Fibroblast of pulmonary artery (primary cell): ENCODE results near the gene CACNG6.

Source experiments
- DNase-seq: peaks from one replicate; pipeline ENCODE4 v3.0.0-alpha.2; 2010; ENCODE audit warnings: low read depth
- H3K4me3 ChIP-seq: replicated peaks from 2 replicates; pipeline ENCODE4 v1.5.1; 2011; ENCODE audit warnings: low read depth, mild to moderate bottlenecking, control low read depth, low read length, moderate library complexity
- TF ChIP-seq, protein P1 (sequence below): IDR thresholded peaks from 2 replicates; pipeline ENCODE4 v1.5.1; 2011; ENCODE audit warnings: mild to moderate bottlenecking, control low read depth, low read length, inconsistent platforms; ENCODE audit errors: missing control alignments

The CACNG6 gene

DNA sequence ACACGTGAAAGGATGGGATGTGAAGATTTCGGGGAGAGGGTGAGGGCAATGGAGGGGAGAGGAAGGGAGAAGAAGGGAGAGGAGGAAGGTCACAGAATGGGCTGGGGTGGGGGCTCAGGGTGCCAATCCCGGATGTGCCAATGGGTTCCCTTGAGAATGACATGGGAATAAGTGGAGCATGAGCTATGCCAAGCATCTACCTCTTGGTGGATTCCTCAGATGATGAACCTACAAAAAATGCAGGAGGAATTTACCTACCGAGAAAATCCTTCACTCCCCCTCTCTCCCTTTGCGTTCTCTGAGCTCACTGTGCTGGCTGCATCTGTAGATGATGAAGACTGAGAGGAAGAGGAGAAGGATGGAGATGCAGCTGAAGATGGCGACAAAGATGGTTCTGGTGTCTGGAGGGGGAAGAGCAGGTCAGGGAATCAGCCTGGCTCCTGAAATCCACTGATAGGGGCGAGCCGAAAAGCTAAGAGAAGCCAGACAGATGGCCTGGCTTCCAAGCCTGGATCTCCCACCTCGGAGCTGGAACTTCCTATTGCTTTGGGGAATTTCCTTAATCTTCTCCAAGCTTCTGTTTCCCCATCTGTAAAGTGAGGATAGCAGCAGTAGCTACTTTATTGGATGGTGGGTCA, 50.7 kb downstream of the CACNG6 start:
- DNase-seq, result no peak

DNA sequence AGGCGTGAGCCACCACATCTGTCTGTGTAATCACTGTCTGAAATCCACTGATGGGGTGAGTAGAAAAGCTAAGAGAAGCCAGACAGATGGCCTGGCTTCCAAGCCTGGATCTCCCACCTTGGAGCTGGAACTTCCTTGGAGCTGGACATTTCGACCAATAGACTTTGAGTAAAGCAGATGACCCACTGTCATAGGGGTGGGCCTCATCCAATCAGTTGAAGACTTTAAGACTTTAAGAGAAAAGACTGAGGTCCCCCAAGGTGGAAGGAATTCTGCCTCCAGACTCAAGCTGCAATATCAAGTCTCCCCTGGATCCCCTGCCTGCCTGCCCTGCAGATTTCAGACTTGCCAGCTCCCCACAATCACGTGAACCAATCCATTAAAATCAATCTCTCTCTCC, 51.6 kb downstream of the CACNG6 start:
- TF ChIP-seq, protein P1, sequence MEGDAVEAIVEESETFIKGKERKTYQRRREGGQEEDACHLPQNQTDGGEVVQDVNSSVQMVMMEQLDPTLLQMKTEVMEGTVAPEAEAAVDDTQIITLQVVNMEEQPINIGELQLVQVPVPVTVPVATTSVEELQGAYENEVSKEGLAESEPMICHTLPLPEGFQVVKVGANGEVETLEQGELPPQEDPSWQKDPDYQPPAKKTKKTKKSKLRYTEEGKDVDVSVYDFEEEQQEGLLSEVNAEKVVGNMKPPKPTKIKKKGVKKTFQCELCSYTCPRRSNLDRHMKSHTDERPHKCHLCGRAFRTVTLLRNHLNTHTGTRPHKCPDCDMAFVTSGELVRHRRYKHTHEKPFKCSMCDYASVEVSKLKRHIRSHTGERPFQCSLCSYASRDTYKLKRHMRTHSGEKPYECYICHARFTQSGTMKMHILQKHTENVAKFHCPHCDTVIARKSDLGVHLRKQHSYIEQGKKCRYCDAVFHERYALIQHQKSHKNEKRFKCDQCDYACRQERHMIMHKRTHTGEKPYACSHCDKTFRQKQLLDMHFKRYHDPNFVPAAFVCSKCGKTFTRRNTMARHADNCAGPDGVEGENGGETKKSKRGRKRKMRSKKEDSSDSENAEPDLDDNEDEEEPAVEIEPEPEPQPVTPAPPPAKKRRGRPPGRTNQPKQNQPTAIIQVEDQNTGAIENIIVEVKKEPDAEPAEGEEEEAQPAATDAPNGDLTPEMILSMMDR, result no peak
- H3K4me3 ChIP-seq, result no peak overlapping the region
- no peak for DNase-seq

More for the DNA sequence above, 50.7 kb downstream of the CACNG6 start:
- TF ChIP-seq, protein P1, result no peak
- H3K4me3 ChIP-seq, result no peak overlapping the region

DNA sequence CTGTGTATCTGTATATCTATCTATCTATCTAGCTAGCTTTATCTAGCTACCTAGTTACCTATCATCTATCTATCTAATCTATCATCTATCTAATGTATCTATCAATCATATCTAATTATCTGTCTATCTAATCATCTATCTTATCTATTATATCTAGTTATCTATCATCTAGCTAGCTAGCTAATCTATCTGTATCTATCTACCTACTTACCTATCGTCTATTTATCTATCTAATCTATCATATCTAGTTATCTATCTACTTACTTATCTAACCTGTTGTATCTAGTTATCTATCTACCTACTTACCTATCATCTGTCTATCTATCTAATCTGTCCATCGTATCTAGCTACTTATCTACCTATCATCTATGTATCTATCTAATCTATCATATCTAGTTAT, 54.3 kb downstream of the CACNG6 start:
- no peak for DNase-seq
- TF ChIP-seq, protein P1, result no peak
- no peak overlapping the region for H3K4me3 ChIP-seq

DNA sequence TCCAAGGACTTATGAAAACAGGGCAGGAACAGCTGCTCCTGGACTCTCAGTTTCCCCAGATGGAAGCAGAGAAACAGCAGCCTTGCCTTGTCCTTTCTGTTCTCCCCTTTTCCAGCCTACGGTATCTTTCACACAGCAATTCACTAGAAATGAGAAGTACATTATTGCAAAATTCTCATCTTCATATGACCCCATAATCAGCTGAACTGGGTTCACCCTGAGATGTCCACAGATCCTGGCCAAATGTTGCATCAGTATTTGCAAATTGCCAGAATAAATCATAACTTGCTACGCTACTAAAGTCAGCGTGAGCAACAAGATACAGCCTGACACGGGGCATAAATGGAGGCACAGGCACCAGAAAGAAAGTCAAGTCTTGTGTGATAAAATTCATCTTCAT, 56.2 kb downstream of the CACNG6 start:
- TF ChIP-seq, protein P1, result no peak
- DNase-seq, result no peak
- H3K4me3 ChIP-seq, result no peak overlapping the region
